GM19455 (cell line): ENCODE measurements around the gene MPPE1.
"Not testable (repeated sequence)": the region's sequence is repeated elsewhere in the genome, so short reads cannot be mapped to it uniquely, and the experiment has no call there.

ENCODE experiments used
- ATAC-seq: cut with Tn5 transposase; IDR thresholded peaks from one replicate; pipeline ENCODE4 v1.9.1; 2021; ENCODE audit not compliant: unreplicated experiment

The MPPE1 gene

GRCh38 chr18:11908182-11909060 lies at the start of gene MPPE1:
MPPE1 (minus strand) TSS chr18:11908317; CDS start chr18:11897264, 11,053 bp downstream.
- peak; percentile 79 for ATAC-seq

GRCh38 chr18:11957636-11958035 lies 49.5 kb upstream of the MPPE1 start:
- no peak for ATAC-seq

- no peak for ATAC-seq
These were observed 48.5 kb upstream of the MPPE1 start for GRCh38 chr18:11956371-11957308.

- no peak for ATAC-seq
These were observed 47.3 kb upstream of the MPPE1 start for GRCh38 chr18:11955239-11956029.

GRCh38 chr18:11953113-11953512 lies 45.0 kb upstream of the MPPE1 start:
- no peak for ATAC-seq

- no peak for ATAC-seq
These were observed 43.3 kb upstream of the MPPE1 start for GRCh38 chr18:11951390-11951851.

GRCh38 chr18:11950824-11951223 lies 42.7 kb upstream of the MPPE1 start:
- no peak for ATAC-seq

- no peak for ATAC-seq
These were observed 40.9 kb upstream of the MPPE1 start for GRCh38 chr18:11948852-11949523.

GRCh38 chr18:11947214-11948191 lies 39.4 kb upstream of the MPPE1 start:
- ATAC-seq, result peak; percentile 82

GRCh38 chr18:11946756-11947155 lies 38.6 kb upstream of the MPPE1 start:
- no peak for ATAC-seq

- ATAC-seq, result not testable (repeated sequence)
These were observed 37.9 kb upstream of the MPPE1 start for GRCh38 chr18:11945834-11946659.

- ATAC-seq, result no peak
These were observed 36.7 kb upstream of the MPPE1 start for GRCh38 chr18:11944786-11945185.

- no peak for ATAC-seq
These were observed 36.1 kb upstream of the MPPE1 start for GRCh38 chr18:11944252-11944651.

GRCh38 chr18:11943551-11943950 lies 35.4 kb upstream of the MPPE1 start:
- ATAC-seq, result no peak

- no peak for ATAC-seq
These were observed 32.8 kb upstream of the MPPE1 start for GRCh38 chr18:11940956-11941355.

GRCh38 chr18:11937874-11938478 lies 29.9 kb upstream of the MPPE1 start:
- ATAC-seq, result no peak

- no peak for ATAC-seq
These were observed 24.3 kb upstream of the MPPE1 start for GRCh38 chr18:11932393-11932792.

GRCh38 chr18:11927497-11927896 lies 19.4 kb upstream of the MPPE1 start:
- no peak for ATAC-seq
